ENCODE measurements around the gene AMH.

AMH gene

GRCh38 chr19:2235381-2236063 is 13.6 kb upstream of the AMH start:
- DNase-seq (ENCODE audit: low read depth, low spot score): no peak

GRCh38 chr19:2236064-2236313 is 13.1 kb upstream of the AMH start:
- no peak for DNase-seq (ENCODE audit: low read depth, low spot score)

DNA sequence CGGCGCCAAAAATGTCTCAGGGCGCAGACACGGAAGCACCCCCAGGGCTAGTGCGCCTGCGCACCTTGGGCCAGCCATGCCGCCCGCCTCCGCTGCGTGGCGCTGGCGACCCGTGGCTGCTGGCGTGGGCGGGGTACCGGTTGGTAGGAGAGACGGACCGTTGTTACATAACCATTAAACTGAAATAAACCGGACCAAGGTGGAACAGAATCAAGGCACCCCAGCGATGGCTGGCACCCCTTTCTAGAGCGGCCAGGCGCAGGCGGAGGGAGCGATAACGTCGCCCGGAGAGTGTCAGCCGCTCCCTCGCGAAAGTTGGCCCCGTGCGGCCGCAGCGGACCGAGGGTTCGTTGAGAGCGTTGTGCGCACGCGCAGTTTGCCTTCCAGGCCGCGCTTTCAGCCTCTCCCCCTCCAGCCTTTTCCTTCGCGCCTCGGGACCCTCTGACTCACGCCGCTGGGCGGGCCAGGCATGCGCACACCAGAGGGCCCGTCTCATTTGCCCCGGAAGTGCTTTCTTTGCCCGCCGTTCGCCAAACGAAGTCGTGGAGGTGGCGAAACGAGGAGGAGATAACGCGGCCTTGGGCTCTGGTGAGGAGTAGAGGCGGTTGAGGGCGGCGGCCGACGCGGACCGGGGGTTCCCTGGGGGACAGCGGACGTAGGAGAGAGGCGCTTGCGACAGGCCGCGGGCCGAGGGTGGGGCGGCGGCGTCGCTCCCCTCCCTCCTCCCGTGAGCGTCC is 12.6 kb upstream of the AMH start, which contains the start of the genes PLEKHJ1 and SF3A2:
TSS of gene PLEKHJ1 (minus strand) at position 16 of the 737 bp plus-strand sequence. CDS start 81 bp downstream, outside the sequence.
TSS of gene SF3A2 (plus strand) at position 511 of the 737 bp plus-strand sequence. CDS start 6,595 bp downstream, outside the sequence.
- peak; percentile 92 for DNase-seq (ENCODE audit: low read depth, low spot score)

GRCh38 chr19:2237051-2237868 is 11.9 kb upstream of the AMH start:
- DNase-seq (ENCODE audit: low read depth, low spot score): no peak

DNA sequence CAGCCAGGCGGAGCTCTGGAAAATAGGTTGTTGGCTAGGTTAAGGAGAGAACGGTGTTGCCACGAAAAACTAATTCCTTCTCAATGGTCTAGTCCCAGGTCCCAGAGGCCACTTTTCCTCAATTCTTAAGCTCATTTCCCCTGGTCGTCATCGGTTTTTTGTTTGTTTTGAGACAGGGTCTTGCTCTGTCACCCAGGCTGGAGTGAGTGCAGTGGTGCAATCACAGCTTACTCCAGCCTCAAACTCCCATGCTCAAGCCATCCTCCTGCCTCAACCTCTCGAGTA is 11.3 kb upstream of the AMH start:
- no peak for DNase-seq (ENCODE audit: low read depth, low spot score)

- DNase-seq (ENCODE audit: low read depth, low spot score): no peak
Observed at GRCh38 chr19:2239173-2239572, 9.9 kb upstream of the AMH start.

GRCh38 chr19:2239771-2240770 is 9.1 kb upstream of the AMH start:
- DNase-seq (ENCODE audit: low read depth, low spot score): no peak

- no peak for DNase-seq (ENCODE audit: low read depth, low spot score)
Observed at GRCh38 chr19:2240881-2241760, 8.0 kb upstream of the AMH start.

DNA sequence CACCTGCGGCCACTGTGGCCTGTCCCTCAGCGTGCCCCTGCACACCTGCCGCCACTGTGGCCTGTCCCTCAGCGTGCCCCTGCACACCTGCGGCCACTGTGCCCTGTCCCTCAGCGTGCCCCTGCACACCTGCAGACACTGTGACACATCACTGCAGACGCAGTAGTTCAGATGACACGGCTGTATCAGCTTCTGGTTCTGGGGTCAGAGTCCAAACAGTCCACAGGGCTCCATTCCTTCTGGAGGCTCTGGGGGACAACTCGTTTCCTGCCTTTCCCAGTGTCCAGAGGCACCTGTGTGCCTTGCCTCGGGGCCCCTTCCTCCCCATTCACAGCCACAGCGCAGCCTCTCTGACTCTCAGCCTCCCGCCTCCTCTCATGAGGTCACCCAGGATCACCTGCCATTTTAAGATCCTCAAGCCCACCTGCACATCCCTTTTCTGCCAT is 7.0 kb upstream of the AMH start:
- DNase-seq (ENCODE audit: low read depth, low spot score): no peak

DNA sequence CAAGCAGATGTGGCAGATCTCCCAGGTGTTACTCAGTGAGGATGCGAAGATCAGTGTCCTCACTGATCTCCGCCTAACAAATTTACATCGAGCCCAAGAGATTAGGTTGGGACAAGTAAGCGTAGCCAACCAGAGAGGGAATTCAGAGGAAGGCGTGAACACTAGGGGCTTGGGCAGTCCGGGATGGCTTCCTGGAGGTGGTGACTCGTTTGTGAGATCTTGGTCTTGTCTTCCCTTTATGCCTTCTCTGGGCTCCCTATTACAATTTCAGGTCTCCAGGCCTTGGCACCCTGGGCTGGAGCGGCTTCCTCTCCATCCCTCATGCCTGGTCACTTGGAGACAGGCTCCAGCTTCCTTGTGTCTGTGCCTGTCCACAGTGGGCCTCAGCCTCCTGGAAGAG is 6.3 kb upstream of the AMH start:
- DNase-seq (ENCODE audit: low read depth, low spot score): no peak

DNA sequence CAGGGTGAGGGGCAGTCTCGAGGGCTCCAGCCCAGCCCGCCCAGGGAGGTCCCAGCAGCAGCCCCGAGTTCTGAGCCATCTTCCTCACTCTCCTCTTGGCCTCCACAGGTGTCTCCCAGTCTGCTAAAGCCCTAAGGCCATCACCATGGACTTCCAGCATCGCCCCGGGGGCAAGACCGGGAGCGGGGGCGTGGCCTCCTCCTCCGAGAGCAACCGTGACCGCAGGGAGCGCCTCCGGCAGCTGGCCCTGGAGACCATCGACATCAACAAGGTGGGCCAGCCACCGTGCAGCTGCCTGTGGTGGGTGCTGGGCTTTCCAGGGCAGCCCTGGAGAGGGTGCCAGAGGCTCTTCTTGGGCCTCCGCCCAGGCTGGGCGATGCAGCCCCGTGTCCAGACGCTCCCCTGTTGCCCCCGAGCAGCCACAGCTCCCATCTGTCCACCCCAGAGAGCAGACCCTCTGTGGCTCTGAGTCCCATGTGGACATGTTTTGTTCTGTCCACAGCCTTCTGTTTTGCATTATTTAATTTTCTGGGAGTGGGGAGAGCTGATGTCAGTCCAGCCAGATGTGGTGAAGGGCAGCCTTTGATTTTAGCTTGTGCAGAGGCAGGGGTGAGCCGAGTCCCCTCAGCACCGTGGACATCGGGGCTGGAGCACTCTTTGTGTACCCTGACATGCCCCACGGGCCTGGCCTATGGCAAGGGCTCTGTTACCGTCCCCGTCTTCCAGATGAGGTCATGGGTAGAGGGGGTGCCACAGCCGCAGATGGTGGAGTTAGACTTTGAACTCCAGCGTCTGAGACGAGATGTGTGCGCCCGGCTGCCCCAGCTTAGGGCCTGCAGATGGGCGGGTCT is 5.6 kb upstream of the AMH start:
- no peak for DNase-seq (ENCODE audit: low read depth, low spot score)

DNA sequence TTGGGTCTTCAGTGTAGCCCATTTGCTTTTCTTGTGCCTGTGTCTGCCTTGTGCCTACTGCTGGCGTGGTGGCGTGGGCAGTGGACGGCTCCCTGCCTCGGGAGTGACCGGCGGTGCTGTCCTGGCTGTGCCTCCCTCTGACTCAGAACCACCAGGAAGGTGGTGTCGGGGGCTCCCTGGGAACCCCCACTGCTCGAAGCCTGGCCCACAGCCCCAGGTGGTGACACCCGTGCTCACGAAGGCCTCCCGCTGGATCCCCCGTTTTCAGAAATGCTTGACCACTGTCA is 5.1 kb upstream of the AMH start:
- DNase-seq (ENCODE audit: low read depth, low spot score): no peak

GRCh38 chr19:2244486-2244885 is 4.6 kb upstream of the AMH start:
- DNase-seq (ENCODE audit: low read depth, low spot score): no peak

GRCh38 chr19:2245273-2245672 is 3.9 kb upstream of the AMH start:
- DNase-seq (ENCODE audit: low read depth, low spot score): no peak

DNA sequence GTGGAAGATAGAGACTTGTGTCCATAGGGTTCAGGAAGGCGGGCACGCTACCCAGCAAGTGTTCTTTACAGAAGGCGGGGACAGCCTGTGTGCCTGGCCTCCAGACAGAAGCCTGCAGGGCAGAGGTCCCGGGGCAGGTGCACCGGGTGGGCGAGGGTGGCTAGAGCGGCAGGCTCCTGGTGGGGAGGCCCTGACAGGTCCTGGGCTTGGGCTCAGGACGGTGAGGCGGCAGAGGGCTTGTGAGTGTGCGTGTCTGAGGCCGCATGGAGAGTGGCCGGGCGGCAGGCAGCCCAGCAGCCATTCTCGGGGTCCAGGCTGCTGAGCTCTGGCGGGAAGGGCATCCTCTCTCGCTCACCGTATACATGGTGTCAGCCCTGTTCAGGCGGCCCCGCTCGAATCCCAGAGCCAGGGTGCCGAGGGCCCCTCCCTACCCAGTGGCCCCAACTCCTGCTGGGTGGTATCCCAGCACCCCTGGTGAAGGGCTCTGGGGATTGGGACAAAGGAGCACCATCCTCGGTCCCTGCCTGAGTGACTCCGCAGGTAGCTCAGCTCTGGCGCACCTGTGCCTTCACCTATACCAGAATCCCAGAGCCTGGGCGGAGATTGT is 3.0 kb upstream of the AMH start:
- DNase-seq (ENCODE audit: low read depth, low spot score): no peak

DNA sequence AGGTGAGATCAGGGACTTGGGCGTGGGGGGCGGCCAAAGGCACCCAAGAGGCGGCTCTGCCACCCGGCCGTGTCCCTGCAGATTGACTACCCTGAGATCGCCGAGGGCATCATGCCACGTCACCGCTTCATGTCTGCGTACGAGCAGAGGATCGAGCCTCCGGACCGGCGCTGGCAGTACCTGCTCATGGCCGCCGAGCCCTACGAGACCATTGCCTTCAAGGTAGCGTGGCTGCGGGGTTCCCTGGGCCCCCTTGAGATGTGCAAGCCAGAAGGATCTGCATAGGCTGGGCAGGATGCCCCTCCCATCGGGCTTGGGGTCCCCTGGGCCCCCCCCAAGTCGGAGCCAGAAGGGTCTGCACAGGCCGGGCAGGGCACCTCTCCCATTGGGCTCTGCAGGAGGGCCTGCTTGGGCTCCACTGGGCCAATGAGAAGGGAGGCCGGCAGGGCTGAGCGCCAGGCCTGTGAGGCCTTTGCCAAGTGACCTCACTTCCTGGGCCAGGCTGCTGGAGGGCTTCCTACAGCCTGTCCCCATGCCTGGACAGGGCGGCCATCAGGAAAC is 2.2 kb upstream of the AMH start:
- no peak for DNase-seq (ENCODE audit: low read depth, low spot score)

GRCh38 chr19:2247433-2248101 is 1.6 kb upstream of the AMH start:
- no peak for DNase-seq (ENCODE audit: low read depth, low spot score)
